ENCODE measurements around the gene OGDH.
A peak's percentile ranks its signal among the peaks of the same experiment; 100 is the strongest.
"Not testable (repeated sequence)": the region's sequence is repeated elsewhere in the genome, so short reads cannot be mapped to it uniquely, and the experiment has no call there.

The OGDH gene

GRCh38 chr7:44606341-44607140 is at the start of gene OGDH:
TSS of gene OGDH (plus strand) at chr7:44606627. CDS start at chr7:44624344, 17,717 bp downstream.
- DNase-seq, result peak; percentile 99

DNA sequence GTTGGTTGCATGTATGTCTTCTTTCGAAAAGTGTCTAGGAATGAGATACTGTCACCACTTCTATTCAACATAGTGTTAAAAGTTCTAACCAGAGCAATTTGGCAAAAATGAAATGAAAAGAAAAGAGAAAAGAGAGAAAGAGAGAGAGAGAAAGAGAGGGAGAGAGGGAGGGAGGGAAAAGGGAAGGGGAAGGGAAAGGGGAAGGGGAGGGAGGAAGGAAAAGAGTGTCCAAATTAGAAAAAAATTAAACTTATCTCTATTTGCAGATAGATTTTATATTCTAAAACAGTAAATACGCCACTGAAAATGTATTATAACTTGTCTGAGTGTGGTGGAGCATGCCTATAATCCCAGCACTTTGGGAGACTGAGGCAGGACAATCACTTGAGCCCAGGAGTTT is 48.9 kb upstream of the OGDH start:
- no peak for DNase-seq

GRCh38 chr7:44559485-44559884 is 46.9 kb upstream of the OGDH start:
- DNase-seq, result no peak

DNA sequence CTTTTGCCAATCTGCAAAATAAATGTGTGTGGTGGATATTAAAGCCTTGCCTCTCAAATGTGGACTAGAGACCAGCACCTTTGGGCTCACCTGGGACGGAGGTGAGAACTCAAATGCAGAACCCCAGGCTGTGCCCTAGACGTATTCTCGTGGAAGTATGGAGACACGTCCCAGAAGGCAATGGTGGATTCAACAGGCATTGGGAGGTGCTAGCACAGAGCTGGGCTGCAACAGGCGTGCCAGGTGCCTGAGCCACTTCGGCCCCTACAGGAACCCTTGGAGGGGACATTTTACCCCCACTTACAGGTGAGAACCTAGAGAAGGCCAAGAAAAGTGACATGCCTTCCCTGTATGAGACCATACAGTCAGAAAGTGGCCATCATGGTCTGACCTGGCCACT is 44.9 kb upstream of the OGDH start:
- no peak for DNase-seq

DNA sequence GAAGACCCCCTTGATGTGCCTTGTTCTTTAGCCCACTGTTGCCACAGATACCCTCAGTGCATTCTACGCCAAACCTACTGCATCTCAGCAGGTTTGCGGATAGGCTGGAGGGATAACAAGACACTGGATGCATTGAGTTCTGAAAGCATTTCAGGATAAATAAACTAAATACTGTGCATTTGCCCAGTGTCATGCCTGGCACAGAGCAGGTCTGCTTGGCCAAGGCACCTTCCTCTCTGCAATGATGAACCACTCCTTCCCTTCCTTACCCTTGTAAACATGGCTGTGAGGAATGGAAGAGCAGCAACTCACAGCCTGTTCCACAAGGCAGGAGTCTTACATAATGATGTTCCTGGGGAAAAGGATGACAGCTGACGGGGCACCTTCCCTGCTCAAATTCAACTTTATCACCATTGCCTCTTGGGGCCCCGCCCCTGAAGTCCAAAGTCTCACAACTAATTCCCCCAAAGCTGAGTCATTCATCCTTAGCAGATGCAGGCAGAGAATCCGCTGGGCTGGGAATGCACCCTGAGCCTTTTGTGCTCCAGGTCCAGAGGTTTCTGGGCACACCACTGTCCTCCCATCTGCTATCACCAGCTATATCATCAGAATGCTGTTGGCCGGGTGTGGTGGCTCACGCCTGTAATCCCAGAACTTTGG is 44.3 kb upstream of the OGDH start:
- DNase-seq, result no peak

DNA sequence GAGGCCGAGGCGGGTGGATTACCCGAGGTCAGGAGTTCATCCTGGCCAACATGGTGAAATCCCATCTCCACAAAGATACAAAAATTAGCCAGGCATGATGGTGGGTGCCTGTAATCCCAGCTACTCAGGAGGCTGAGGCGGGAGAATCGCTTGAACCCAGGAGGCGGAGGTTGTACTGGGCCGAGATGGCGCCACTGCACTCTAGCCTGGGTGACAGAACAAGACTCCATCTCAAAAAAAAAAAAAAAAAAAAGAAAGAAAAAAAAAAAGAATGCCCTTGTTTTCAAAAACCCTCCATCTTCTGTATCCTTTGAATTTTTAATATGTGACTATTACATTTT is 43.8 kb upstream of the OGDH start:
- not testable (repeated sequence) for DNase-seq

DNA sequence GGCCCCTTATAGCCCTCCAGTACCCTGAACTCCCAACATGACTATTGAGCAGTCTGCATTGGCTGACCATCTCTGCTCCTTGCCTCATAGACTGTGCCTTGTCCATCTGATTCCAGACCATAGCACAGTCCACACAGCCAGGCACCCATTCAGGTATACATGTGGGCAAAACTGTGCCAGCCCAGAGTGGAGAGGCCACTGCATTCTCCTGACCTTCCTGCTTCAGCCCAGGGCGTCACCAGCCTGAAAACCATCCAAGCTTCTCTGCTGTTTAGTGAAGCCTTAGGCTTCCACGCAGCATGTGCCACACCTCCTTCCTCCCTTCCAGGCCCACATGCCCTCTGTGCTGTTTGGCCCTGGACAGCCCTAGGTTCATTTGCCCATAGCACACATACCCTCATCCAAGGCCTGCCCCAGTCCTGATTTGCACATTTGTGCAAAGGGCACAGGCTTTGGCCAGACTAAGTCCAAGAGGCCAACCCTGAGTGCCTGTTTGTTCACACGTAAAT is 43.2 kb upstream of the OGDH start:
- DNase-seq, result no peak

GRCh38 chr7:44564606-44565005 is 41.8 kb upstream of the OGDH start:
- no peak for DNase-seq

DNA sequence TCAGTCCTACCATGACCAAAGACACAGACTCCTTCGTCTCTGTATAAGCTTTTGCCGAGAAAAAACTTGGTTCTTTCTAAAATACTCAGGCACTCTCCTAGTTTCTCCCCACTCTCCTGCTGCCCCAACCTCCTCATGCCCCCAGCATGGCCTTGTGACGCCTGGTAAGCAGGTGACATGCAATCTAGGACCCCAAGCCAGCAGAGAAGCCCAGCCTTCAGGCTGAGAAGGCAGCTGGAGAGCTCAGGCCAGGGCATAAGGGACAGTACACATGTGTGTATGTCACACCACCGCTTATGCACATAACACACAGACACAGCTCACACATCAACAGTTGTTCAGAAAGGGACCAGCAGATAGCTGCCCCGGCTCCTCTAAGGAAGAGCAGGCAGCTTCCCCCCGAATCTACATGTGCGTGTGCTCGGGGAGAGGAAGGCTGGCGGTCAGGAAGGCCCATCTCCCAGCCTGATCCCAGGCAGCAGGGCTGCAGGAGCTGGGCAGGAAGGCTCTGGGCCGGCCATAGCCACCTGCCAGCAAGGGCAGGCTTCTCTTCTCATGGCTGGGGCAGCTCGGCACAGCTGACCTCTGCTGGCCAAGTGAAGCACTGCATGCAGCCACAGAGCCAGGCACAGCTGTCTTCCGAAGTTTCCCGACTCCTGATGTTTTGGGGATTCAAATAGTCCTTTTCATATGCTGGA is 41.2 kb upstream of the OGDH start:
- peak; percentile 56 for DNase-seq

- no peak for DNase-seq
Measured at GRCh38 chr7:44565795-44566559, 40.5 kb upstream of the OGDH start.

DNA sequence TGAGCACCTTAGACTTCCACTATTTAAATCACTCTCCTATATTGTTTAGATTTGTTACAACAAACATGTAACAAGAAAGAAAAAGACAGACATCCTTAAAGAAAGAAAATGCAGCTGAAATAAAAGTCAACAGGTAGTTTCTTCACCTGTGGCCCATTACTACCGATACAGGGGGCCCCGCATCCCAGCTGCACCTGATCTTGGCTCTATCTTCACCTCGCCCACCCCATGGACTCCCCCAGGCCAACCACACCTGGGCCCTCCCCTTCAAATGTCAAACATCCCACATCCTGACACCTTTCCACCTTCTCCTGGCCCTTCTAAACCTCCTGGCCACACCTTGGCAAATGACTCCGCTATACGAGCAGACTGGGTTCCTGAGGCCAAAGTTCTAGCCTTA is 39.7 kb upstream of the OGDH start:
- DNase-seq, result no peak

DNA sequence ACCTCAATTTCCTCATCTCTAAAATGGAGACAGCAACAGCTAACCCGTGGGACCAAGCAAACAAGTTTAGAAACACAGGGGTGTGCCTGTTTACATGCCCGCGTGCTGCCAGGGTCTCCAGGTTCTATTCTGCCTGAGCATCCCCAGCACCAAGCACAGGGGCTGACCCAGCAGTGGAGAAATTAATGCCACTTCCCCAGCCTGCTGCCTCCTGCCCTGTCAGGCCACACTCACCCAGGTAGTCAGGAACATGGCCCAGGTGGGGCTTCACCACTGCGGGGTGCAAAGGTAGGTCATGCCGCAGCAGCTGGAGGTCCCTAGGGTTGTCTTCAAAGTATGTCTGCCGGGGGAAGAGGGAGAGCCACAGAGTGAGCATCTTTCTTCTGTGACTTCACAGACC is 38.5 kb upstream of the OGDH start:
- DNase-seq, result no peak

DNA sequence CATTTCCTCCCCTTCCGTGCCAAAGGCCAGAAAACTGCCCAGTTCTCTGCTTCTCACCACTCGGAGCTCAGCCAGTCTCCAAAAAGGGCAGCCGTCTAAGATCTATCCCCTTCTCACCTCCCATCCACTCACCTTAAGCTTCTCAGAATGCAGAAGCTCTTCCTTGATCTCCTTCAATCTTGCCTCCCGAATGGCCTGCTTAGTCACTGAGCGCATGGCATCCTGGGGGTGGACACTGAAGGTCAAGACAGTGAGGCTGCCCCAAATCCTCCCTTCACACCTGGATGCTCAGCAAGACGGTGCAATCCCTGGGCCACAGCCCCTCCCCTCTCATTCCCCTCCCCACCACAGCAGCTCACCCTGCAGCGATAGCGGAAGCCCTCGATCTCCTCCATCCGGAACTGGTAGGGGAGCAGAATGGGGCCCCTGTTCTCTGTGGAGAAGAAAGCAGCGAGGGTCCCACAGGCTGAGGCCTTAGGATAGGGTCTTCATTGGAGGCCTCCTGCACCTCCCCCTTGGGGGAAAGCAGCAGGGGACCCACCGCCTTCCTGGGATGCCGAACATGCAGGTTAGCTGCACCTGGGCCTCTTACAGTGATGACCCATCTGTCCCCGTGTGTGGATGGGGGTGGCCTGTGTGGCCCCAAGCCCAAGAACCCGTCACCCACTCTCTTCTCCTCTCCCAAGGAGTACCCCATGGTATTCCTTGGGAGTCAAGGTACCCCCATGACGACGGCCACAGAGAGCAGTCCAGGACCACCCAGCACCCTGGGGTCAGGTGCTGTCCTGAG is 37.5 kb upstream of the OGDH start:
- DNase-seq, result no peak

- no peak for DNase-seq
Measured at GRCh38 chr7:44569959-44570358, 36.5 kb upstream of the OGDH start.

GRCh38 chr7:44572771-44573170 is 33.7 kb upstream of the OGDH start:
- no peak for DNase-seq

DNA sequence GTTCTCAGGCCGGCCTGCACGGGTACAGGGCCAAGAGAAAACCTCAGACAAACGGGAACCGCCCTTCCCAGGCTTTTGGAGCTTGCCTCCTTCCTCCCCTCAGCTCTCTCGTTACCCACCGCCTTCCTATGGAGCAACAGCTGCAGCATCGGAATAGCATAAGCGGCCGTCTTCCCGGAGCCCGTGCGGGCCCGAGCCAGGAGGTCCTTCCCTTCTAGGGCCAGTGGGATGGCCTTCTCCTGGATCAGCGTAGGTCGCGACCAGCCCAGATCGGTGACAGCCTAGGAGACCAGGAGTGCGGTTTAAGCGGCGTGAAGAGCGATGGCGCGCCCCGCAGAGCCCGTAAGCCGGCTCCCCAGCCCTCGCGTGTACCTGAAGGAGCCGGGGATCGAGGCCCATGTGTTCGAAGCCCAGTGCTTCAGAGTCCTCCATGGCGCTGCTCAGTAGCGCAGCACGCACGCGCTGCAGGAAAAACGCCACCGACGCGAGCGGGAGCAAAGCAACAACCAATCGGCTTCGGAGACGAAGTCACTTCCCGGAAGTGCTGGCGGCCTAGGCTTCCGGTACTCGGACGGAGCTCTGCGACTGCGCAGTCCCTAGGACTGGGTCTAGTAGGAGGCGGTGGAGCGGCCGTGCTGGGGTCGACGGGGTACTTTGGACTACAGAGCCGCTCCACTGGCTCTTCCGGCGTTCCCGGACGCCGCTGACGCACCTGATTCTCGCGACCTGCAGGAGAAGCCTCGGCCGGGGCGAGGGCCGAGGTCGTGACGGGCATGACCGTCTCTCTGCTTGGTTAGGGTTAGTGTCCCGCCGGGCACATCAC is 32.8 kb upstream of the OGDH start, which contains the start of gene DDX56:
Gene DDX56, minus strand, starts transcription at position 445 of the 823 bp plus-strand sequence. Its CDS starts 13 bp downstream, at position 432.
- peak; percentile 95 for DNase-seq

DNA sequence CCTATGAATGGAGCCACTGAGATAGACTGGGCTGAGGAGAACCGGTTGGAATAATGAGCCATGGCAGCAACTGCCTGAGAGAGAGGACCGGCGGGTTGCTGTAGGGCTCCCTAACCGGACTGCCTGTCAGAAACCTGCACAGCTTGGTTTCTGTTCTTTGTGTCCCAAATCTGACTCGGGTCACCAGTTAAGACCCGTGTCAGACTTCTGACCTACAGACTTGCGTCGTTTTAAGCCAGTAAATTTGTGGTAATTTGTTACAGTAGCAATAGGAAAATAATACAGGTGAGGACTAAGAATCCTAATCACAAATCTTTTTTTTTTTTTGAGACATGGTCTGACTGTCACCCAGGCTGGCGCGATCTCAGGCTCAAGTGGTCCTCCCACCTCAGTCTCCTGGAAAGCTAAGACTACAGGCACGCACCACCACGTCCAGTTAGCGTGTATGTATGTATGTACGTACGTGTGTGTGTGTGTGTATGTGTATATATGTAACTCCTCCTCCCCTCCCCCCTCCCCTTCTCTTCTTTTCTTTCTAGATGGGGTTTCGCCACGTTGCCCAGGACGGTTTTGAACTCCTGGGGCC is 32.0 kb upstream of the OGDH start:
- no peak for DNase-seq

DNA sequence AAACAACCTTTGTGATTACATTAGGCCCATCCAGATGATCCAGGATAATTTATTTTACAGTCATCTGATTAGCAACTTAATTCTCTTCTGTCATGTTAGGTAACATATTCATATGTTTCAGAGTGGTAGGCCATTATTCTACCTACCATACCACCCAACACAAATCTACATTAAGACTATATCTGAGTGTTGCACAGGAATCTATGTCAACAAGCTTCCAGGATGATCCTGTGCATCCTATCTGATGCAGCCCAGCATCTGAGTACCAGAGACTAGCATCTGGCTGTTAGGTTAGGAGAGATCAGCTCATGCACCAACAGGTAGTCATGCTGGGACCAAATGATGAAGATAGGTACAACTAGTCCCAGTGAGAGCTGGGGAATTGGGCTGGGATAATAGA is 31.4 kb upstream of the OGDH start:
- DNase-seq, result no peak

- DNase-seq, result no peak
Measured at GRCh38 chr7:44576228-44576627, 30.2 kb upstream of the OGDH start.

Data from stimulated activated CD4-positive, alpha-beta T cell treated with anti-CD3 and anti-CD28 coated beads, Interleukin-1b, Interleukin-23, amount 100 ng/mL, for 48 hours (primary cell).